HepG2 (cell line): ENCODE results near the gene AKR7A2. TPM values are rescaled to one million over a fixed set of nuclear protein-coding genes. Genes with fewer than 3 reads are reported as not detected.

Source experiments
- ATAD3A ChIP-seq: sonication (generic); formaldehyde crosslinking; IDR thresholded peaks from 2 replicates; pipeline ENCODE4 v1.4.0; 2020; ENCODE audit warnings: missing genetic modification reagents
- BCL6 ChIP-seq: IDR thresholded peaks from 2 replicates; pipeline ENCODE4 v1.6.1; 2016; ENCODE audit warnings: missing genetic modification reagents, missing compliant biosample characterization
- BRCA1 ChIP-seq: sonication (generic); formaldehyde crosslinking; IDR thresholded peaks from 2 replicates; pipeline ENCODE4 v1.4.0; 2020; ENCODE audit warnings: missing genetic modification reagents
- CBX5 ChIP-seq: sonication (generic); formaldehyde crosslinking; IDR thresholded peaks from 2 replicates; pipeline ENCODE4 v1.4.0; 2020; ENCODE audit warnings: missing genetic modification reagents, borderline replicate concordance
- CHD2 ChIP-seq: IDR thresholded peaks from 2 replicates; pipeline ENCODE4 v1.6.1; 2011; ENCODE audit warnings: low read depth, low read length, improper control_type of control experiment
- EZH2 ChIP-seq: conservative IDR thresholded peaks from 2 replicates; pipeline ENCODE4 v1.6.1; 2012; ENCODE audit warnings: mild to moderate bottlenecking, low read depth, low read length, moderate library complexity
- FOXA1 ChIP-seq, 2 experiments: fragments of 450-650 bp in 1 of 2; sonication (generic) in 1 of 2; formaldehyde crosslinking in 1 of 2; IDR thresholded peaks; 2 replicates each; pipeline versions ENCODE4 v1.4.0 to v1.6.1; 2016 to 2020; ENCODE audit warnings: missing genetic modification reagents in 1 of 2
- GATAD2A ChIP-seq: IDR thresholded peaks from 2 replicates; pipeline ENCODE4 v1.6.1; 2016
- MAFG ChIP-seq: sonication (generic); formaldehyde crosslinking; IDR thresholded peaks from 2 replicates; pipeline ENCODE4 v1.5.1; 2020; ENCODE audit warnings: mild to moderate bottlenecking, missing genetic modification reagents
- MED13 ChIP-seq: sonication (generic); formaldehyde crosslinking; IDR thresholded peaks from 2 replicates; pipeline ENCODE4 v1.5.0; 2020; ENCODE audit warnings: missing genetic modification reagents
- MTA3 ChIP-seq: sonication (generic); formaldehyde crosslinking; IDR thresholded peaks from 2 replicates; pipeline ENCODE4 v1.4.0; 2020; ENCODE audit warnings: missing genetic modification reagents
- MXI1 ChIP-seq: IDR thresholded peaks from 3 replicates; pipeline ENCODE4 v1.6.1; 2012; ENCODE audit warnings: low read depth, low read length, inconsistent platforms, borderline replicate concordance
- MYNN ChIP-seq: sonication (generic); formaldehyde crosslinking; IDR thresholded peaks from 2 replicates; pipeline ENCODE4 v1.4.0; 2020; ENCODE audit warnings: mild to moderate bottlenecking, low read depth, missing genetic modification reagents
- PLRG1 ChIP-seq: fragments of 450-650 bp; conservative IDR thresholded peaks from 2 replicates; pipeline ENCODE4 v1.6.1; 2016
- POGZ ChIP-seq: sonication (generic); formaldehyde crosslinking; IDR thresholded peaks from 2 replicates; pipeline ENCODE4 v1.4.0; 2020; ENCODE audit warnings: mild to moderate bottlenecking, missing genetic modification reagents
- PREB ChIP-seq: sonication (generic); formaldehyde crosslinking; IDR thresholded peaks from 2 replicates; pipeline ENCODE4 v1.4.0; 2020; ENCODE audit warnings: missing genetic modification reagents
- SIX4 ChIP-seq: sonication (generic); formaldehyde crosslinking; IDR thresholded peaks from 2 replicates; pipeline ENCODE4 v1.4.0; 2020; ENCODE audit warnings: missing genetic modification reagents
- SRSF1 ChIP-seq: fragments of 200-400 bp; formaldehyde crosslinking; optimal IDR thresholded peaks from 2 replicates; pipeline ENCODE3; 2017; ENCODE audit warnings: mild to moderate bottlenecking, low read depth, low read length, moderate library complexity
- STAG1 ChIP-seq: sonication (generic); formaldehyde crosslinking; IDR thresholded peaks from 2 replicates; pipeline ENCODE4 v1.4.0; 2020; ENCODE audit warnings: missing genetic modification reagents
- THAP9 ChIP-seq: sonication (generic); formaldehyde crosslinking; IDR thresholded peaks from 2 replicates; pipeline ENCODE4; 2020; ENCODE audit warnings: missing genetic modification reagents, mild to moderate bottlenecking, borderline replicate concordance
- THYN1 ChIP-seq: sonication (generic); formaldehyde crosslinking; IDR thresholded peaks from 2 replicates; pipeline ENCODE4 v1.8.1; 2023; ENCODE audit warnings: low read depth, mild to moderate bottlenecking, moderate library complexity, missing genetic modification reagents, borderline replicate concordance
- TRIM24 ChIP-seq: sonication (generic); formaldehyde crosslinking; IDR thresholded peaks from 2 replicates; pipeline ENCODE4 v1.8.0; 2022; ENCODE audit warnings: mild to moderate bottlenecking, missing genetic modification reagents
- ZBTB14 ChIP-seq: sonication (generic); formaldehyde crosslinking; IDR thresholded peaks from 2 replicates; pipeline ENCODE4 v1.4.0; 2020; ENCODE audit warnings: missing genetic modification reagents
- ZMYM4 ChIP-seq: sonication (generic); formaldehyde crosslinking; IDR thresholded peaks from 2 replicates; pipeline ENCODE4 v1.8.1; 2023; ENCODE audit warnings: mild to moderate bottlenecking, missing genetic modification reagents
- ZNF430 ChIP-seq: sonication (generic); formaldehyde crosslinking; IDR thresholded peaks from 2 replicates; pipeline ENCODE4 v1.9.0; 2021; ENCODE audit warnings: mild to moderate bottlenecking, missing genetic modification reagents
- ZNF644 ChIP-seq: IDR thresholded peaks from 2 replicates; pipeline ENCODE4 v1.6.1; 2016; ENCODE audit warnings: low read depth
- ZNF7 ChIP-seq: IDR thresholded peaks from 2 replicates; pipeline ENCODE4 v1.6.1; 2016; ENCODE audit warnings: missing biosample characterization, missing genetic modification reagents
- ZNF768 ChIP-seq: sonication (generic); formaldehyde crosslinking; IDR thresholded peaks from 2 replicates; pipeline ENCODE4 v1.4.0; 2020; ENCODE audit warnings: missing genetic modification reagents
- ZNF777 ChIP-seq: sonication (generic); formaldehyde crosslinking; IDR thresholded peaks from 2 replicates; pipeline ENCODE4 v1.4.0; 2020; ENCODE audit warnings: missing genetic modification reagents
- ZNF850 ChIP-seq: sonication (generic); formaldehyde crosslinking; conservative IDR thresholded peaks from 2 replicates; pipeline ENCODE4 v1.9.0; 2021; ENCODE audit warnings: mild to moderate bottlenecking, missing genetic modification reagents
- polyA plus RNA-seq, 8 experiments: library from polyadenylated mRNA; depleted of rRNA in 3 of 8; stranded (reverse) in 7 of 8; unstranded in 1 of 8; fragments of >200 nt; fragmentation: Illumina TruSeq in 4 of 8; extraction: Trizol in 4 of 8; gene quantifications; 2 replicates each; pipeline versions ENCODE4 v1.2.1 to v1.2.3, GENCODE V29; 2011 to 2016; ENCODE audit warnings: low read depth in 4 of 8, missing spikeins in 1 of 8, mixed read lengths in 1 of 8; ENCODE audit not compliant: insufficient read depth in 1 of 8
- total RNA-seq, 5 experiments: library from RNA; depleted of rRNA; stranded (reverse); fragments of >200 nt; fragmentation: Illumina TruSeq; extraction: Trizol; gene quantifications; 2 replicates each; pipeline ENCODE4 v1.2.3, GENCODE V29; 2016; ENCODE audit warnings: low read depth in 1 of 5

Gene AKR7A2
- total and polyA plus RNA-seq, 2 of the 13 experiments (the other 11 are each of a cell fraction or from before 2014, with no cell fraction given): 45.2 to 75.6 TPM

- TF ChIP-seq PREB (no peak), ZBTB14 (no peak), POGZ (CRISPR knock-in tag) (peak; percentile 32; the same call in 1 of the 2 replicates), CBX5 (CRISPR knock-in tag) (peak; percentile 76; the same call in 1 of the 2 replicates), MAFG (no peak), ZNF430 (peak; percentile 46; the same call in 1 of the 2 replicates), TRIM24 (no peak), MXI1 (no peak), ZNF768 (CRISPR knock-in tag) (peak; percentile 57; the same call in 1 of the 2 replicates), GATAD2A (CRISPR knock-in tag) (peak; percentile 69), SIX4 (CRISPR knock-in tag) (no peak), THYN1 (CRISPR knock-in tag) (no peak), ZNF777 (no peak), EZH2 (no peak), MTA3 (CRISPR knock-in tag) (no peak), ATAD3A (CRISPR knock-in tag) (no peak), BRCA1 (CRISPR knock-in tag) (no peak), THAP9 (CRISPR knock-in tag) (peak; percentile 37; the same call in 1 of the 2 replicates), SRSF1 (no peak), FOXA1 (IDR thresholded peaks at IDR 0.05) (no peak), FOXA1 (CRISPR knock-in tag; IDR thresholded peaks at IDR 0.05) (no peak), STAG1 (peak; percentile 80), MED13 (no peak), ZMYM4 (CRISPR knock-in tag) (peak; percentile 64), ZNF644 (CRISPR knock-in tag) (0 out of 2 replicates have a peak, but pooled peaks have one; percentile 1), PLRG1 (no peak), BCL6 (peak; percentile 13; the same call in 1 of the 2 replicates), CHD2 (no peak), MYNN (CRISPR knock-in tag) (no peak), ZNF7 (CRISPR knock-in tag) (no peak), ZNF850 (CRISPR knock-in tag) (no peak)
These were observed 26.4 kb upstream of the AKR7A2 start (continued) for GRCh38 chr1:19338323-19338762.
